Right lobe of liver (tissue), 6 donors: ENCODE measurements around the gene STMP1. TPM values are rescaled to one million over a fixed set of nuclear protein-coding genes. Genes with fewer than 3 reads are reported as not detected.

ENCODE experiments used
- ATAC-seq, 4 donors: fragments of 200-7000 bp; cut with Tn5 transposase; one replicate each; pipeline ENCODE4 v1.9.1; 2020; ENCODE audit warnings: mild to moderate bottlenecking in 4 of 4, moderate library complexity in 4 of 4
- DNase-seq, 3 donors: peaks; one replicate each; pipeline ENCODE4 v3.0.0-alpha.2; 2020
- H3K27ac ChIP-seq, 3 donors: fragments of 200-600 bp; one replicate each; pipeline ENCODE4 v1.8.0; 2022
- H3K27me3 ChIP-seq, 2 donors: fragments of 200-600 bp; one replicate each; pipeline ENCODE4 v1.8.0; 2022
- H3K36me3 ChIP-seq, 4 donors: fragments of 200-600 bp; sonication (generic) in 1 of 4; one replicate each; pipeline versions ENCODE4 v1.5.1 to v1.8.0; 2017 to 2022; ENCODE audit warnings: control low read depth in 1 of 4
- H3K4me1 ChIP-seq, 4 donors: fragments of 200-600 bp; sonication (generic) in 1 of 4; one replicate each; pipeline versions ENCODE4 v1.5.1 to v1.8.0; 2017 to 2022; ENCODE audit warnings: control low read depth in 1 of 4
- H3K4me3 ChIP-seq, 3 donors: fragments of 200-600 bp; one replicate each; pipeline ENCODE4 v1.8.0; 2022
- H3K9me3 ChIP-seq, 4 donors: fragments of 200-600 bp; sonication (generic) in 1 of 4; one replicate each; pipeline versions ENCODE4 v1.5.1 to v1.8.0; 2017 to 2022; ENCODE audit warnings: control low read depth in 1 of 4
- CTCF ChIP-seq, 4 donors: fragments of 200-600 bp in 3 of 4; fragments of 450-650 bp in 1 of 4; IDR thresholded peaks; one replicate each; pipeline versions ENCODE4 v1.5.1 to v1.8.0; 2016 to 2022; ENCODE audit warnings: antibody characterized with exemption in 4 of 4, mild to moderate bottlenecking in 2 of 4
- POLR2A ChIP-seq: fragments of 450-650 bp; IDR thresholded peaks from one replicate; pipeline ENCODE4 v1.6.1; 2017; ENCODE audit warnings: antibody characterized with exemption, mild to moderate bottlenecking
- WGBS: methylation state at CpG from one replicate; pipeline ENCODE4 v1.1.6; 2018; ENCODE audit warnings: low coverage, low lambda C conversion rate; ENCODE audit not compliant: insufficient coverage; ENCODE audit errors: missing lambda C conversion rate; 5-methylcytosine and 5-hydroxymethylcytosine counted together
- intact Hi-C, 2 donors: fragments of 100-400 bp; cut with DNase I; formaldehyde crosslinking; loops; one replicate each; pipeline versions ENCODE4 v1.11.2 to v1.14.1; 2022
- total RNA-seq, 6 experiments: library from RNA; depleted of rRNA in 2 of 6; stranded (reverse); fragments of >200 nt in 2 of 6; fragmentation: NEBNext Ultra II Directional in 3 of 6; extraction: Animal tissue kit (Norgen Biotek cat#: 25700) in 3 of 6; gene quantifications; one replicate each; pipeline versions ENCODE4 v1.1.0 to v1.2.4, GENCODE V29; 2016 to 2023
- donor health status: DM: no; HTN: yes; CAD: no.
- donor health status: DM: no; HTN: no; CAD: no.
- donor health status: DM: no; HTN: no; CAD: no.
- donor health status: DM: no; HTN: yes; CAD: no.
- donor health status: DM: no; HTN: yes; CAD: no.

The STMP1 gene
- total RNA-seq, 6 experiments from 2014 or later, result 8.8 to 20.6 (median 14.6) TPM

- ATAC-seq, result no peak
These were observed 43.9 kb downstream of the STMP1 start for GRCh38 chr7:135706038-135706742.

GRCh38 chr7:135706858-135707569 lies 44.7 kb downstream of the STMP1 start:
- no peak for TF ChIP-seq CTCF (IDR thresholded peaks at IDR 0.05)
- TF ChIP-seq POLR2A, result no peak
- Histone ChIP-seq H3K27me3 (no peaks in the 10 kb centered on the region), H3K4me1 (no peaks in the 10 kb centered on the region), H3K36me3 (no peaks in the 10 kb centered on the region), H3K4me3 (no peak overlapping the region), H3K27ac (no peak overlapping the region), H3K9me3 (no peaks in the 10 kb centered on the region)
- intact Hi-C loops, result no loop called here
- DNase-seq (no peak), ATAC-seq (no peak)
- 70% methylated on average over 7 of the region's 7 CpGs for WGBS

More at GRCh38 chr7:135706038-135706742, 43.9 kb downstream of the STMP1 start:
- Histone ChIP-seq H3K4me3 (no peak overlapping the region), H3K27ac (no peak overlapping the region), H3K36me3 (no peaks in the 10 kb centered on the region), H3K27me3 (no peaks in the 10 kb centered on the region), H3K4me1 (no peaks in the 10 kb centered on the region), H3K9me3 (no peaks in the 10 kb centered on the region)
- no peak for TF ChIP-seq POLR2A
- TF ChIP-seq CTCF (IDR thresholded peaks at IDR 0.05), result no peak
- DNase-seq, result no peak
- 61% methylated on average over 3 of the region's 20 CpGs for WGBS
- intact Hi-C loops, result no loop called here

GRCh38 chr7:135707570-135707966 lies 45.3 kb downstream of the STMP1 start:
- Histone ChIP-seq H3K27me3 (no peaks in the 10 kb centered on the region), H3K9me3 (no peaks in the 10 kb centered on the region), H3K27ac (no peak overlapping the region), H3K4me3 (no peak overlapping the region), H3K4me1 (no peaks in the 10 kb centered on the region), H3K36me3 (no peaks in the 10 kb centered on the region)
- intact Hi-C loops, result no loop called here
- TF ChIP-seq POLR2A (no peak), CTCF (IDR thresholded peaks at IDR 0.05) (no peak)
- ATAC-seq (peak in 1 of 4 donors; percentile 13), DNase-seq (no peak)
- 50% methylated on average over 2 of the region's 5 CpGs for WGBS

GRCh38 chr7:135708041-135708440 lies 45.7 kb downstream of the STMP1 start:
- no peak overlapping the region for H3K4me3 ChIP-seq
- DNase-seq, result no peak
- no peak for TF ChIP-seq POLR2A
- no peak for TF ChIP-seq CTCF (IDR thresholded peaks at IDR 0.05)
- intact Hi-C loops, result no loop called here
- H3K4me1 ChIP-seq, result no peaks in the 10 kb centered on the region
- no peaks in the 10 kb centered on the region for H3K9me3 ChIP-seq
- ATAC-seq, result no peak
- no peaks in the 10 kb centered on the region for H3K36me3 ChIP-seq
- 83% methylated on average over 6 of the region's 14 CpGs for WGBS
- H3K27me3 ChIP-seq, result no peaks in the 10 kb centered on the region
- no peak overlapping the region for H3K27ac ChIP-seq
